HL-60 (cell line): Measurements from ENCODE around the gene IQCK.

Source experiments
- CTCF ChIP-seq: IDR thresholded peaks from one replicate; pipeline ENCODE4 v1.5.1; 2011; ENCODE audit warnings: low read length, control low read depth, inconsistent platforms; ENCODE audit not compliant: insufficient read depth
- POLR2AphosphoS5 ChIP-seq: IDR thresholded peaks from 2 replicates; pipeline ENCODE4 v1.6.1; 2012; ENCODE audit warnings: low read depth

GRCh38 chr16:19678804-19679203 lies 39.3 kb upstream of the IQCK start:
- TF ChIP-seq POLR2AphosphoS5 (no peak), CTCF (no peak)
